ENCODE measurements around the gene SLC12A2. TPM values are rescaled to one million over a fixed set of nuclear protein-coding genes. Genes with fewer than 3 reads are reported as not detected.
A peak's percentile ranks its signal among the peaks of the same experiment; 100 is the strongest.

The SLC12A2 gene
- total and polyA plus RNA-seq, 9 of the 15 experiments (the other 6 are each of a cell fraction or from before 2014, with no cell fraction given) = 5.1 to 20.3 (median 12.6) TPM

- Histone ChIP-seq H3K79me2 (ENCODE audit: control insufficient read depth, insufficient read depth, low read length) (no peaks in the 10 kb centered on the region), H3K4me2 (ENCODE audit: insufficient read depth, low read length) (no peak overlapping the region), H3K9me3 (replicated peaks; ENCODE audit: control insufficient read depth, insufficient read depth, low read depth, low read length) (no peaks in the 10 kb centered on the region), H4K20me1 (replicated peaks; ENCODE audit: control insufficient read depth, insufficient read depth, low read length) (no peaks in the 10 kb centered on the region), H3K9ac (ENCODE audit: insufficient read depth in 1 of 2, low read depth in 2 of 2, low read length in 2 of 2) (no peak overlapping the region), H3K36me3 (ENCODE audit: control insufficient read depth, insufficient read depth, low read length) (peaks cover 9% of the 10 kb centered on the region; the same call in 1 of the 3 replicates), H3K9me1 (ENCODE audit: control insufficient read depth, insufficient read depth, low read length) (no peaks in the 10 kb centered on the region), H3K27me3 (ENCODE audit: control insufficient read depth in 2 of 2, insufficient read depth in 2 of 2, low read length in 2 of 2) (no peaks in the 10 kb centered on the region), H2AFZ (ENCODE audit: low read depth, low read length) (no peak overlapping the region), H3K4me1 (replicated peaks in 1 of 2; ENCODE audit: control insufficient read depth in 2 of 2, insufficient read depth in 2 of 2, low read length in 2 of 2) (no peaks in the 10 kb centered on the region), H3K4me3 (no peak overlapping the region), H3K27ac (ENCODE audit: extremely low read depth, low read depth, low read length) (no peak overlapping the region)
- BruUV-seq (replicated peaks) = no TSS peak
- ATAC-seq = no peak
- no peak for DNase-seq (ENCODE audit: extremely low read depth in 1 of 4, low spot score in 3 of 4)
- FAIRE-seq = peak; percentile 11
- in situ Hi-C loops (cut with MboI) (no loop called here), intact Hi-C loops (cut with micrococcal nuclease) (no loop called here)
- whole genome bisulfite sequencing (ENCODE audit: insufficient coverage, low coverage, missing lambda C conversion rate) = 100% methylated on average over 1 of the region's 1 CpG
- POLR2A ChIA-PET = no interaction called here
- TF ChIP-seq GABPB1 (CRISPR knock-in tag; IDR thresholded peaks at IDR 0.05) (no peak), BCLAF1 (IDR thresholded peaks at IDR 0.05; ENCODE audit: borderline replicate concordance in 1 of 2, control insufficient read depth in 1 of 2, low read depth in 2 of 2, low read length in 1 of 2) (no peak), ZNF184 (CRISPR knock-in tag; IDR thresholded peaks at IDR 0.05) (no peak), ZNF197 (CRISPR knock-in tag; IDR thresholded peaks at IDR 0.05; ENCODE audit: low read depth) (no peak), FOXJ3 (CRISPR knock-in tag; IDR thresholded peaks at IDR 0.05) (no peak), TCF3 (CRISPR knock-in tag; IDR thresholded peaks at IDR 0.05) (no peak), EWSR1 (IDR thresholded peaks at IDR 0.05; ENCODE audit: borderline replicate concordance, low read depth, partially characterized antibody) (no peak), TFAM (CRISPR knock-in tag; conservative IDR thresholded peaks at IDR 0.05) (no peak), ZNF280A (IDR thresholded peaks at IDR 0.05; ENCODE audit: low read depth, partially characterized antibody) (no peak), PTBP1 (IDR thresholded peaks at IDR 0.05; ENCODE audit: low read depth, low read length) (no peak), HMBOX1 (IDR thresholded peaks at IDR 0.05) (no peak), ZNF212 (CRISPR knock-in tag; IDR thresholded peaks at IDR 0.05) (no peak), ZNF274 (IDR thresholded peaks at IDR 0.05; ENCODE audit: borderline replicate concordance, low read depth, low read length) (no peak), MLX (CRISPR knock-in tag; conservative IDR thresholded peaks at IDR 0.05) (no peak), SMAD2 (IDR thresholded peaks at IDR 0.05; ENCODE audit: low read depth, low read length) (no peak), POLR2B (IDR thresholded peaks at IDR 0.05; ENCODE audit: low read depth, partially characterized antibody) (no peak), HNRNPH1 (optimal IDR thresholded peaks at IDR 0.05; ENCODE audit: low read depth, low read length) (no peak), U2AF2 (optimal IDR thresholded peaks at IDR 0.05; ENCODE audit: low read depth, low read length) (no peak)
- CTCF ChIA-PET (ENCODE audit: low intra/inter-chr PET ratio) = no interaction called here
These were observed 60.9 kb downstream of the SLC12A2 start for GRCh38 chr5:128144491-128144890.
